Measurements from ENCODE around the gene SELENOI.
"Not testable (repeated sequence)": the region's sequence is repeated elsewhere in the genome, so short reads cannot be mapped to it uniquely, and the experiment has no call there.

Gene SELENOI

DNA sequence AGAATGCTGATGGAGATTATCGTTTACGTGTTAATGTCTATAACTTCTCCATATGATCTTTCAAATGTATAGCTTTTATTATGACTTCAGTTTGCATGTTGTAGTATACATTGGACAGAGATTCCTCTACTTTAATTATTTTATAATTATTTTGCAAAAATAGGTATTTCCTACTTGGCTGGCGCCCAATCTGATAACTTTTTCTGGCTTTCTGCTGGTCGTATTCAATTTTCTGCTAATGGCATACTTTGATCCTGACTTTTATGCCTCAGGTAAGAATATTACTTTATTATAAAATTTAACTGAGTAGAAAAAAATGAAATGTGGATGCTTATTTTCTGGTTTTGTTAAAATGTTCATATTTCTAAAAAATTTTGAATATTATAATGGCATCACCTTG lies 18.7 kb downstream of the SELENOI start:
- H3K4me3 ChIP-seq (ENCODE audit: control insufficient read depth, low read depth, low read length): no peak overlapping the region
- TF ChIP-seq, protein P1, sequence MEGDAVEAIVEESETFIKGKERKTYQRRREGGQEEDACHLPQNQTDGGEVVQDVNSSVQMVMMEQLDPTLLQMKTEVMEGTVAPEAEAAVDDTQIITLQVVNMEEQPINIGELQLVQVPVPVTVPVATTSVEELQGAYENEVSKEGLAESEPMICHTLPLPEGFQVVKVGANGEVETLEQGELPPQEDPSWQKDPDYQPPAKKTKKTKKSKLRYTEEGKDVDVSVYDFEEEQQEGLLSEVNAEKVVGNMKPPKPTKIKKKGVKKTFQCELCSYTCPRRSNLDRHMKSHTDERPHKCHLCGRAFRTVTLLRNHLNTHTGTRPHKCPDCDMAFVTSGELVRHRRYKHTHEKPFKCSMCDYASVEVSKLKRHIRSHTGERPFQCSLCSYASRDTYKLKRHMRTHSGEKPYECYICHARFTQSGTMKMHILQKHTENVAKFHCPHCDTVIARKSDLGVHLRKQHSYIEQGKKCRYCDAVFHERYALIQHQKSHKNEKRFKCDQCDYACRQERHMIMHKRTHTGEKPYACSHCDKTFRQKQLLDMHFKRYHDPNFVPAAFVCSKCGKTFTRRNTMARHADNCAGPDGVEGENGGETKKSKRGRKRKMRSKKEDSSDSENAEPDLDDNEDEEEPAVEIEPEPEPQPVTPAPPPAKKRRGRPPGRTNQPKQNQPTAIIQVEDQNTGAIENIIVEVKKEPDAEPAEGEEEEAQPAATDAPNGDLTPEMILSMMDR (IDR thresholded peaks at IDR 0.05; ENCODE audit: control insufficient read depth, insufficient read depth, low read depth, low read length, missing control alignments): no peak
- DNase-seq (ENCODE audit: low read depth): no peak

DNA sequence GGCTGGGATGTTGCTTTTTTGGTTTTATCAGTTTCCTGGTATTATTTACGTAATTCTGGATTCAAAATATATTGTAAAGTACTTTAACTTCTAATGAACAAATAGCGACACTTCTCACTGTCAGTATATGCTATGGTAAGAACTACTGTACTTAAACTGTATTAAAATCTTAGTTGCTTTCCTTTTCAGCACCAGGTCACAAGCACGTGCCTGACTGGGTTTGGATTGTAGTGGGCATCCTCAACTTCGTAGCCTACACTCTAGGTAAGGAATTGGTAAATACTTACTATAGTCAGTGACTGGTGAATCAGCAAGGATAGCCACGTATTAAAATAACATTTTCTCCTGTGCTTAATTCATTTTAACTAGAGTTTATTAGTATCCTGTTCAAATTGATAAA lies 21.0 kb downstream of the SELENOI start:
- no peak overlapping the region for H3K4me3 ChIP-seq (ENCODE audit: control insufficient read depth, low read depth, low read length)
- no peak for DNase-seq (ENCODE audit: low read depth)
- TF ChIP-seq, protein P1 (IDR thresholded peaks at IDR 0.05; ENCODE audit: control insufficient read depth, insufficient read depth, low read depth, low read length, missing control alignments): no peak

DNA sequence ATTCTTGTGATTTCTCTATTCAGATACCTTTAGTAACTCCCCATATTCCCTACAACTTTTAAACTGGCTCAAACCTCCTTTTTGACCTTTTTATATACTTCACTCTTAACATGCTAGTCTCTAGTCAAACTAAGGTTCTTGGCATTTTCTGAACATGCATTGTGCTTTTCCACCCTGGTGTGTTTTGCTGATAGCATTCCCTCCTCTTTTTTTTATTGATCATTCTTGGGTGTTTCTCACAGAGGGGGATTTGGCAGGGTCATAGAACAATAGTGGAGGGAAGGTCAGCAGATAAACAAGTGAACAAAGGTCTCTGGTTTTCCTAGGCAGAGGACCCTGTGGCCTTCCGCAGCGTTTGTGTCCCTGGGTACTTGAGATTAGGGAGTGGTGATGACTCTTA lies 23.7 kb downstream of the SELENOI start:
- H3K4me3 ChIP-seq (ENCODE audit: control insufficient read depth, low read depth, low read length); DNase-seq (ENCODE audit: low read depth): not testable (repeated sequence)

DNA sequence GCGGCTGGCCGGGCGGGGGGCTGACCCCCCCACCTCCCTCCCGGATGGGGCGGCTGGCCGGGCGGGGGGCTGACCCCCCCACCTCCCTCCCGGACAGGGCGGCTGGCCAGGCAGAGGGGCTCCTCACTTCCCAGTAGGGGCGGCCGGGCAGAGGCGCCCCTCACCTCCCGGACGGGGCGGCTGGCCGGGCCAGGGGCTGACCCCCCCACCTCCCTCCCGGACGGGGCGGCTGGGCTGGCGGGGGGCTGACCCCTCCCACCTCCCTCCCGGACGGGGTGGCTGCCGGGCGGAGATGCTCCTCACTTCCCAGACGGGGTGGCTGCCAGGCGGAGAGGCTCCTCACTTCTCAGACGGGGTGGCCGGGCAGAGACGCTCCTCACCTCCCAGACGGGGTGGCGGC lies 25.0 kb downstream of the SELENOI start:
- not testable (repeated sequence) for H3K4me3 ChIP-seq (ENCODE audit: control insufficient read depth, low read depth, low read length); DNase-seq (ENCODE audit: low read depth)

DNA sequence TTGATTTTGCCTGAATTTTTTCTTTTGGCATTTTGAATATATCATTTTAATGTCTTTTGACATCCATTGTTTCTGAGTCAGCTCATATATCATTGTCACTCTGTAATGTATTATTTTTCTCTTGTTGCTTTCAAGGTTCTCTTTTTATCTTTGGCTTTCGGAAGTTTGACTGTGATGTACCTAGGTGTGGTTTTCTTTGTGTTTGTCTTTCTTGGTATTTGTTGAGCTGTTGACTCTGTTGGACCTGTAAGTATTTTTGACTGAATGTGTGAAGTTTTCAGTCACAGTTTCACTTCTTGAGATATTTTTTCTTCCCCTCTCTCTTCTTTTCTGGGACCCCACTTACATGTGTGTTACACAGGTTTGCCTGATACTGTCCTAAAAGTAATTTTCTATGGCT lies 30.9 kb downstream of the SELENOI start:
- H3K4me3 ChIP-seq (ENCODE audit: control insufficient read depth, low read depth, low read length): no peak overlapping the region
- no peak for DNase-seq (ENCODE audit: low read depth)
- TF ChIP-seq, protein P1 (IDR thresholded peaks at IDR 0.05; ENCODE audit: control insufficient read depth, insufficient read depth, low read depth, low read length, missing control alignments): no peak

DNA sequence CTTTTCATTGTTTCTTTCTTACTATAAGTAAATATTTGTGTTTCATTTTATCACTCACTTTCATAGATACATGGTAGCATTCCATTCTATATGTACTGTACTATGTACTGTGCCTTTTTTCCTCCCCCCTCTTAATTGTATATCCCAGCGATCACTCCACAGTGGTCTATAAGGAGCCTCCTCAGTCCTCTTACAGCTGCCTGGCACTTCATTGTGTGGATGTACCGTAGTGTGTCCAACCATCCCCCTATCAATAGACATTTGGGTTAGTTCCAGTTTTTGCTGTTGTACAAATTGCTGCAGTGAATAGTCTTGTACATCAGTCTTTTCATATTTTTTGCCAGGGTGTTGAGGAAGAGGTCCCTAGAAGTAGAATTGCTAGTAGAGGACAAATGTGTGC lies 34.3 kb downstream of the SELENOI start:
- DNase-seq (ENCODE audit: low read depth): no peak
- no peak overlapping the region for H3K4me3 ChIP-seq (ENCODE audit: control insufficient read depth, low read depth, low read length)
- TF ChIP-seq, protein P1 (IDR thresholded peaks at IDR 0.05; ENCODE audit: control insufficient read depth, insufficient read depth, low read depth, low read length, missing control alignments): no peak

DNA sequence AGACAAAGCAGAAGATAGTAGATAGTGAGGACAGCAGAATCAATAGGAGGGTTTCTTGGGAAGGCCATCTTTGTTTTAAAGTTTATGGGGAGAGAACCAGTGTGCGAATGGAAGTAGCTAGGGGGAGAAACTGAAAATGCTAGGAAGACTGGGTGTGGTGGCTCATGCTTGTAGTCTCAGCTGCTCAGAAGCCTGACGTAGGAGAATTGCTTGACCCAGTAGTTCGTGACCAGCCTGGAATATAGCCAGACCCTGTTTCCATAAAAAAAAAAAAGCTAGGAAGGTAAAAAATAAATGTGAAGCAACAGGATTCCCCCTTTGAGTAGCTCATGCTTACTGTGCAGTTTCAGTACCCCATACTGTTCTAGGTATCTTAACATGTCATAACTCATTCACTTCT lies 36.6 kb downstream of the SELENOI start:
- no peak for DNase-seq (ENCODE audit: low read depth)
- TF ChIP-seq, protein P1 (IDR thresholded peaks at IDR 0.05; ENCODE audit: control insufficient read depth, insufficient read depth, low read depth, low read length, missing control alignments): no peak
- H3K4me3 ChIP-seq (ENCODE audit: control insufficient read depth, low read depth, low read length): no peak overlapping the region

DNA sequence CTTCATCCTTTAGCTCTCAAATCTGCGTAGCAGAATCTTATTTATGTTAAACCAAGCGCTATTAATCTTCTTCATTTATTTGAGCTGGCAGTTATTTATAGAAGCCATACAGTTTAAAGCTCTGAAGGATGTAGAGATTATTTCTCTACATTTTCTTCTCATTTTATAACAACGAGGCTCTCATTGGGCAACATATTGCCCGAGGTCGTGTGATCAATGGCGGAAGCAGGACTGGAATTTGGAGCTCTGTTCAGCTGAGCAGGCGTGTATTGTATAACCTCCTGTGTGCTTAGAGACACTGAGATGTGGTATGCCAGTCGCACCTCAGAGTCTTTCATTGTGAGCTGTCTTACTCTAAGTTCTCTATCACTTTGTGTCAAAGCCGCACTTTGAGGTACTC lies 38.2 kb downstream of the SELENOI start:
- DNase-seq (ENCODE audit: low read depth): no peak
- no peak overlapping the region for H3K4me3 ChIP-seq (ENCODE audit: control insufficient read depth, low read depth, low read length)
- TF ChIP-seq, protein P1 (IDR thresholded peaks at IDR 0.05; ENCODE audit: control insufficient read depth, insufficient read depth, low read depth, low read length, missing control alignments): no peak
